ENCODE measurements around the gene SLC50A1.
A peak's percentile ranks its signal among the peaks of the same experiment; 100 is the strongest.

SLC50A1 gene, protein sequence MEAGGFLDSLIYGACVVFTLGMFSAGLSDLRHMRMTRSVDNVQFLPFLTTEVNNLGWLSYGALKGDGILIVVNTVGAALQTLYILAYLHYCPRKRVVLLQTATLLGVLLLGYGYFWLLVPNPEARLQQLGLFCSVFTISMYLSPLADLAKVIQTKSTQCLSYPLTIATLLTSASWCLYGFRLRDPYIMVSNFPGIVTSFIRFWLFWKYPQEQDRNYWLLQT

DNA sequence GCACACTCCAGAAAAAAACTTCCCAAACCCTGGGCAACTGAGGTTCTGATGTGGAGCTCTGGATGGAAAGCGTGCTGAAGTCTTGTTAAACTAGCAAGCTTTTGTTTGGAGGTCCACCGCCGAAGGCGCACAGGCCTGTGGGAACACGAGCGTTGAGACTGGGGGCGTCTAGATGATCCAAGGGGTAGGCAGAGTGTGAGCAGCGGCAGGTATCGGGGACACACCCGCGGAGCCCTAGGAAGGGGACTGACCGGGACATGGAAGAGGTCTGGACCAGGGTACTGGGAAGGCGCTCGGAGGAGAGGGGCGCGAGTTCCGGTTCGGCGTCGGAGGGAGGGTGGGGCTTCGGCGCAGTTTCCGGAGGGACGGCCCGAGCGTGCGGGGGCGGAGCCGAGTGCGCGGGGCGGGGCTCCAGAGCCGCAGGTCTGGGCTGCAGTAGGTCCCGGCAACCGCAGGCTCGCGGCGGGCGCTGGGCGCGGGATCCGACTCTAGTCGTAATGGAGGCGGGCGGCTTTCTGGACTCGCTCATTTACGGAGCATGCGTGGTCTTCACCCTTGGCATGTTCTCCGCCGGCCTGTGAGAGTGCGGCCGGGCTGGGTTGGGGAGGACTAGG, at the start of gene SLC50A1:
SLC50A1 (plus strand) TSS at position 438 of the 614 bp plus-strand sequence; CDS start at position 498, 60 bp downstream.
- DNase-seq: peak; percentile 78 to 91

DNA sequence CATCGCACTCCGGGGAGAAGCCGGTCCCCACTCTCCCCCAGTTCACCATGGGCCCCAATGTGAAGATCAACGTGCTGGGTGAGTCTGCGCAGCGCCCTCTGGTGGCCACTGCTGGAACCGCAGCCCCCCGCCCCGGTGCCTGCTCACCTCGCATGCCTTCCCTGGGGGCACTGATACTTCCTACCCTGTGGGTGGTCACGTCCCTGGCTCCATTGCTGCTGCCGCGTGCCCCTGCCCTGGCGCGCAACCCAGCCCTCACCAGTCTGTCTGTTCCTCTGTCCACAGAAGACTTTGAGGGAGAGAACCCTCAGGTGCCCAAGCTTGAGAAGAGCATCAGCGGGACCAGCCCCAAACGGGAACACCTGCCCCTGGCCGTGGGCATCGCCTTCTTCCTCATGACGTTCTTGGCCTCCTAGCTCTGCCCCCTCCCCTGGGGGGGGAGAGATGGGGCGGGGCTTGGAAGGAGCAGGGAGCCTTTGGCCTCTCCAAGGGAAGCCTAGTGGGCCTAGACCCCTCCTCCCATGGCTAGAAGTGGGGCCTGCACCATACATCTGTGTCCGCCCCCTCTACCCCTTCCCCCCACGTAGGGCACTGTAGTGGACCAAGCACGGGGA, 49.4 kb upstream of the SLC50A1 start:
- DNase-seq: peak; percentile 52 to 62

DNA sequence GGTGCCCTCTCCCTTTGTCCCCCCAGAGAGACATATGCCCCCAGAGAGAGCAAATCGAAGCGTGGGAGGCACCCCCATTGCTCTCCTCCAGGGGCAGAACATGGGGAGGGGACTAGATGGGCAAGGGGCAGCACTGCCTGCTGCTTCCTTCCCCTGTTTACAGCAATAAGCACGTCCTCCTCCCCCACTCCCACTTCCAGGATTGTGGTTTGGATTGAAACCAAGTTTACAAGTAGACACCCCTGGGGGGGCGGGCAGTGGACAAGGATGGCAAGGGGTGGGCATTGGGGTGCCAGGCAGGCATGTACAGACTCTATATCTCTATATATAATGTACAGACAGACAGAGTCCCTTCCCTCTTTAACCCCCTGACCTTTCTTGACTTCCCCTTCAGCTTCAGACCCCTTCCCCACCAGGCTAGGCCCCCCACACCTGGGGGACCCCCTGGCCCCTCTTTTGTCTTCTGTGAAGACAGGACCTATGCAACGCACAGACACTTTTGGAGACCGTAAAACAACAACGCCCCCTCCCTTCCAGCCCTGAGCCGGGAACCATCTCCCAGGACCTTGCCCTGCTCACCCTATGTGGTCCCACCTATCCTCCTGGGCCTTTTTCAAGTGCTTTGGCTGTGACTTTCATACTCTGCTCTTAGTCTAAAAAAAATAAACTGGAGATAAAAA, 48.7 kb upstream of the SLC50A1 start:
- DNase-seq: no peak

DNA sequence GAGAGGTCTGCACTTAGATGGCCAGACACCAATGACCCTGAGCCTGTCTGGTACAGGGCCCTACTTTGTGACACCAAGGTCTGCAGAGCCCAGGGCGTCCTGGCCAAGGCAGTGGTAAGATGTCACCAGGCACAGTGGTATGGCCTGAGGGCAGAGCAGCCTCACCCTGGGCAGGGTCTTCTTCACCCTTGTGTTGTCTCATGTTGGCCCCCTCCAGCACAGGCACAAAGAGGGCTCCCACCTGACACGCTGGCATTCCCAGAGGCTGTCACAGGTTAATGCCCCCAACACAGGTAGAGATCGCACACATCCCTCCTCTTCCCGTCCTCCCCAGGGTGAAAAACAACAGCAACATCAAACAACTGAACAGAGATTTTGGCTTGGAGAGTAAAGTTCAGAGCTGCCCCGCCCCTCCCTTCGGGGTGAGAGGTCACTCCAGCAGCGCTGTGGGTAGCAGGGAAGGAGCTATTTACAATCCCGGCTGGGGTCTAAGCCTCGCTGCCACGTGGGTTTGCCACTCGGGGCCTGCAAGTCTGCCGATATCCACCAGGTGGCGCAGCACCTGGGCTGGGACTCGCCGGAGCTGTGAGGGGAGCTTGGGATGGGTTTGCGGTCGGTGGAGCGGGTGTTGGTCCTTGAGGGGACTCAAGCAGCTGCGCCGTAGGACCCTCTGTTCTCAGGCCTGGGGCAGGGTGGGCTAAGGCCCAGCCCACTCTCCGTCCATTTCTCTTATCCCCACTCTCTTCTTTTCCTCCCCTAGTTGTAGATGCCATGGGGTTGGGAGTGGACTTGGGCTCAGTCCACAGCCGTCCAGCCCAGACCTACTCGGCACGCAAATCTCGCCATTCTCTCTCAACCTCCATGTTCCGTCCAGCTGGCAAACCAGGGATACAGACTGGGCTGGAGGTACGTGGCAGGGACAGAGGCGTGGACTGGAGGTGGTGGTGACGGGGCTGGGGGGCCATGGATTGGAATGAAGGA, 44.3 kb upstream of the SLC50A1 start:
- DNase-seq: peak; percentile 28 to 51

DNA sequence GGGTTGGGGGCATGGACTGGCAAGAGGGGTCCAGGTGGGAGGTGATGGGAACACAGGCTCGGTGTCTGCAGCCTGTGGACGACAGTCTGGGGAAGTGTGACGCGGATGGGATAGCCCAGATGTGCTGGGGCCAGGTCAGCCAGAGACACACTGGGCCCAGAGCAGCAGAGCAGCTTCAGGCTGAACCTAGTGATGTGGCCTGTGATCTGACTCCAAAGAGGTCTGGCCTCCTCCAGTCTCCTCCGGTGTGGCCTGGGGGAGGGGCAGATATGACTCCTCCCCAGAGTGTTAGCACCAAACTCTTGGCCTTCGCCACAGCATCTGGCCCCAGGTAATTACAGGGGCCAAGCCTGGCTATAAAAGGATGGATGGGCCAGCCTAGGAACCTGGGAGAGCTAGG, 43.5 kb upstream of the SLC50A1 start:
- no peak for DNase-seq

DNA sequence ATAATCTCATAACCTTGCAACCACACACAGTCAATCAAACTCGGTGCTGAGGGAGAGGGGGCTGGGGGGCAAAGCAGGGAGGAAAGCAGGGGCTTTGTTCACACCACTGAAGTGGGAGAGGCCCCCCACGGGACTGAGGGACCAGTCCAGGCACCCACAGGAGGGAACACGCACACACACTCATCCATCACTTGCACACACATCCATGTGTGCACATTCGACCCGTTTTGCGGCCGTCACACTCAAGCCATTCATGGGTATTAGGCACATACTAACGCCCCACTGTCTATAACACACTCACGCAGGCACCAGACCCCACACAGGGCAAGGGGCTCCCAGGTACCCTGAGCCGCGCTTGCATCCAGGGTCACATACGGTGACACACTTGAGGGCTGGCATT, 43.0 kb upstream of the SLC50A1 start:
- no peak for DNase-seq

DNA sequence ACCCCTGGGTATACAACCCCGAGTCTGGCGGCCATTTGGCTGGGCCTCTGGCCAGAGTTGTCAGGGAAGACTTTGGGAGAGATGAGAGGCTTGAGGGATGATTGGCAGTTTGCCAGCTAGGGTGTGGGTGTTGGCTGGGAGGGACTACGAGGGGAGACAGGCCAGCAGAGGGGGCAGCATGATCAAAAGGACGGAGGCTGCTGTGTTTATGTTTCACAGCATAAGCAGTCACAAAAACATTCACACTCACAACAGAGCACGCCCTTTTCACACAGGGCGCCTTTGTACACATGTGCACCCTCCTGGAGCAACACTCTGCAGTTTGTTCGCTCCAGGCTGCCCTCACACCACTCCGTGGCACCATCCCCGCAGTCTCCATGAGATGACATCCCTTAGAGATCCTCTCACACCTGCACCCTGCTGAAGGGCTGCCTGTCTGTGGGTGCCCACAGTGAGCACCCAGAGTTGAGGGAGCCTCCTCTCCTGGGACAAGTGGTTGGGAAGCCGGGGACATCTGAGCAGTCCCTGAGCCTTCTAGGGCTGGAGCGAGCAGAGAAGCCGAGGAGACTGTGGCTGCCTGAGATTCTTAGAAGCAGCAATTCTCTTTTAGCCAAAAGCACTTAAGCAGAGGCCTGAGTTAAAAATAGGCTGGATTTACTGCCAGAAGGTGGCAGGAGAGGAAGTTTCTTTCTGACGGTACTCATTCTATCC, 41.6 kb upstream of the SLC50A1 start:
- peak in 1 of 2 donors; percentile 45 for DNase-seq

DNA sequence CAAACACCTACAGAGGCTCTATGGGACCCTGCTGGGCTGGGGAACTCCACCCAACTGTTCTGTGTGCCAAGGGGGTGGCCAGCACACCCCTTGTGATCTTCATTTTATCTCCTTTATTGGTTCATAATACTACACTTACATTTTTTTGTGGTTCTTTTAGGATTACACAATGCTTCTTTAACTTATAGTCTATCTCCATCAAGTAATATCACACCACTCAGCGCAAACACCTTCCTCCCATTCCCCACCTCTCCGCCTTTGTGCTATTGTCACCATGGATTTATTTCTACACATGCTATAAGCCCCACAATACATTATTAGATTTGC, 41.1 kb upstream of the SLC50A1 start:
- DNase-seq: no peak

DNA sequence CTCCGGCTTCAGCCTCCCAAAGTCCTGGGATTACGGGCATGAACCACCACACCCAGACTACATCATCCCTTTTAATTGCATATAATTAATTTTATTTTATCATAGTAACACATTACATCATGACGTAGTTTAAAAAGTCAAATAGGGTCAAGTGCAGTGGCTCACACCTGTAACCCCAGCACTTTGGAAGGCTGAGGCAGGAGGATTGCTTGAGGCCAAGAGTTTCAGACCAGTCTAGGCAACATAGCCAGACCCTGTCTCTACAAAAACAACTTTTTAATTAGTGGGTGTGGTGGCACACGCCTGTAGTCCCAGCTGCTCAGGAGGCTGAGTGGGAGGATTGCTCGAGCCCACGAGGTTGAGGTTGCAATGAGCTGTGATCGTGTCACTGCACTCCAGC, 36.3 kb upstream of the SLC50A1 start:
- DNase-seq: no peak

DNA sequence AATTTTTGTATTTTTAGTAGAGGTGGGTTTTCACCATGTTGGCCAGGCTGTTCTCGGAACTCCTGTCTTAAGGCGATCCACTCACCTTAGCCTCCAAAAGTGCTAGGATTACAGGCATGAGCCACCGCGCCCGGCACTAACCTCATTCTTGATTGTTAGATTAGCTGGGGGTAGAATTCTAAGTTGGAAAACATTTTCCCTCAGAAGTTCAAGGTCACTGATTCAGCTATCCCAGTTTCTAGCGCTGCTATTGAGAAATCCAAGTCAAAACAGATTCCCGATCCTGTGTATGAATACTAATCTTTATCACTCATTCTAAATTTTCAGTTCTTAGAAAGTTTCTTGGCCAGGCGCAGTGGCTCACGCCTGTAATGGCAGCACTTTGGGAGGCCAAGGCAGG, 32.3 kb upstream of the SLC50A1 start:
- no peak for DNase-seq

DNA sequence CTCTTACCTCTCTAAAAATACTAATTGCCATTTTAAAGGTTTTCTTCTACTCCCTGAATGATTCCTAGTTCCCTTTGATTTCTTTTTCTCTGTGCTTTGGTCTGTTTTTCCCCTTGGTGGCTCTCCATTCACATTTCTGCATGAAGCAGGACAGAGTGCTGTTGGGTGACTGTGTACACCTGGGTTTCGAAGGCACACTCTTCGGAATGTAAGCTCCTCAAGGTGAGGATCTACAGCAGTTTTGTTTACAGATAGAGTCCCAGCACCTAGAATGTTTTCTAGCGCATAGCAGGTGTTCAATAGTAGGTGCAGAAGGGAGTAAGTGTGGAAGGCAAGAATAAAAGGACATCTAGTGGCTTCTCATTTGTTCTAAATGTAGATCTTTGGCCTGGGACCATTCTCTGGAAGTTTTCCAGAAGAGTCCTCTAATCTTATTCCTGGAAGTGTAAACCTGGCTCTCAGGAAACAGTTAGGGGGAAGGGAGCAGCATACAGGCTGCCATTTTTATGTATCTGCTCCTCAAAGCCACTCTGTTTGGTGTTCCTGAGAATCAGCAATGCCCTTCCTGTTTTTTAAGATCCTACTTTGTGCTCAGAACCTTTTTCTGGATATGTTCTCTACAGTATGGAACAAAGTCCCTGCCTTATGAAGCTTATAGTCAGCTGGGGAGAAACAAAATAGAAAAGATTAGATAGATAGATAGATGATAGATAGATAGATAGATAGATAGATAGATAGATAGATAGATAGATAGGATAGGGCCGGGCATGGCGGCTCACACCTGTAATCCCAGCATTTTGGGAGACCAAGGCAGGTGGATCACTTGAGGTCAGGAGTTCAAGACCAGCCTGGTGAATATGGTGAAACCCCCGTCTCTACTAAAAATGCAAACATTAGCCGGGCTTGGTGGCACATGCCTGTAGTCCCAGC, 30.8 kb upstream of the SLC50A1 start:
- no peak for DNase-seq

DNA sequence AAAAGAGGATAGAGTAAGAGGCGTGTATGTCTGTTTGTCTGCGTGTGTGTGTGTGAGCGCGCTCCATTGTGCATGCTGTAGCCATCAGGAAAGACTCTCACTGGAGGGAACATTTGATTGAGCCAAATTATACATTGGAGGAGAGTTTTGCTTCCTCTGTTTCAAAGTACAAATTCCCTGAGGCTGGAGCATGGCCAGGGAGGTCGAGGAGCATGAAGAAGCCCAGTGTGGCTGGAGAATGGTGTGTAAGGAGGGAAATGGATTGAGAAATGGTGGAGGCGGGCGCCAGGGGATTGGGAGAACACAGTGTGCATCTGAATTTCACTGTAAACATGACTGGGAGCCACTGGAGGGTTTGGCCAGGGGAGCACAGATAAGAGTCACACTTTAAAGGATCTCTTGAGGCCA, 30.0 kb upstream of the SLC50A1 start:
- DNase-seq: no peak

DNA sequence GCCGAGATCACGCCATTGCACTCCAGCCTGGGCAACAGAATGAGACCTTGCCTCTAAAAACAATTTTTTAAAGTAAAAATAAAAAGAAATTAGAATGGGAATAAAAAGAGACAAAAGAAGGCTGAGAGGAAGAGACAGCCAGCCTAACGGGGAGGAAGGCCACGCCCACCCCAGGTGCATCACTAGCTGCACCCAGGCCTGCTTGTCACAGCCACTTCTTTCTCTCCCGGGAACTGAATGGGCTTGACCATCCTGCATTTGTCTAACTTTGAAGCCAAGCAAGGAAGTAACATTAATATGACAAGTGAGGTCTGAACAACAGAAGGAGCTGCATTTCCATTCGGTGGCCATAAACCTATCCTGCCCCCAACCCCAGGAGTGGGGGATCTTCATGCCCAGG, 28.8 kb upstream of the SLC50A1 start:
- no peak for DNase-seq

DNA sequence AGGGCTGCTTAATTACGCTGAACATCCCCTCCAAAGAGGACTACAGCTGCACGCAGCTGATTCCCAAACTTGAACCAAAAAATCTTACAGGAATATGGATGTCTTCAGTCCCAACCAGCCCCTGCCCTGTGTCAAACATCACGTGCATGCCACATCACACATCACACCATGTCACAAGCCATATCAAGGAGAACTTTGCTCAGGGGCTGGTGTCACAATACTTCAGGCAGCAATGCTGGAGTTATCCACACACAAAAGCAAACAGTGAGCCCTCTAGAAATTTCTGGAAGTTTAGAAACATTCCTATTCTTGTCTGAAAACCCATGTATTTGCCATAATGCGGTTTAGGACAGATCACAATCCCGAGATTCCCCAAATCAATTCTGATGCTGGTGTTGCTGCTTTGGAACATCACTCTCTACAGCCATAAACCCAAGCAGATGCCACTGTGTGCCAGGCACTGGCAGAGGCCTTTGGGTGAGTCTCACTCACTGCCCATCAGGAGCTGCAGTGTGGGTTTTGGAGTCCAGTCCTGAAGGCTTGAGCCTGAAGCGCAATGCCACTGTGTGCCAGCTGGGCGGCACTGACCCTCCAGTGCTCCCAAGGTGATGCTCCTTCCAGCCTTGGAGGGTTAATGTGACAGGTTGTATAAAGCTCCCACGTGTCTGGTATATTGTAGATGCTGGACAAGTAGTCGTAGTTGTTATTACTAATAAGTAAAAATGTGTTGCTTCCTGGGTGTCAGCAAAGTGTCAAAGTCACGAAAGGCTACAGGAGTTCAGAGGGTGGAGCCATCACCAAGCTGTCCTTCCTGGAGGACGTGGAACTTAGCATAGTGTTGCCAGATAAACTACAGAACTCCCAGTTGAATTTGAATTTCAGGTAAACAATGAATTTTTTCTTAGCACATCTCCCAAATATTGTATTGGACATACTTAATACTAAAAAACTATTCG, 28.1 kb upstream of the SLC50A1 start:
- no peak for DNase-seq

DNA sequence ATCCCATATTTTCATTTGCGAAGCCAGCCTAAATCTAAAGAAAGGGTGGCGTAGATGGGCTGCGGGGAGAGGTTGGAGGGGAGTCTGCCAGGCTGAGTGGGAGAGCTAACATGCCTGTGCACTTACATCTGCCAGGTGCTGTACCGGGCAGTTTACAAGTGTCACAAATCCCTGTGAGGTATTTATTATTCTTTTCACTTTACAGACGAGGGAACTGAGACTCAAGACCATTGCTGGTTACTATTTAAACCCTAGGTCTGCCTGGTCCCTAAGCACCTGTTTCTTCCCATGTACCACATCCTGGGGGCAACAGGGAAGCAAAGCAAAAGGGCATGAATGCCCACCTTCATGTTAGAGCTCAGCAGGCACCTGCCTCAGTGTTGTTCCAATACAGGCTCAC, 27.4 kb upstream of the SLC50A1 start:
- no peak for DNase-seq

DNA sequence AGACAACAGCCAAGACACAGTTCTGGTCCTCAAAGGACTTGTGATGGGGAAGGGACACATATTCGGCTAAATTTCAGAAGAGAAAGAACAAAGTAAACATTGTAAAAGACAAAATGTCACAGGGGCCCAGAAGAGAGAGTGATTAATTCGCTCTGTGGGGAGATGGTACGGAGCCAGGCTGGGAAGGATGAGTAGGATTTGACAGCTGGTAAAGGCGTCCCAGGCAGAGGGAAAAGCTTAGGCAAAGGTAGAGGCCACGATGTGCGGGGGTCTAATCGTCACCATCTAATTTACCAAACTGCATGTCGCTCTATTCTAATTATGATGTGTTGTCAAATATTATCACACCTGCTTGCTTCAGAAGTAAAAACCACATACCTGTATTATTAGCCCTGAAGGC, 25.3 kb upstream of the SLC50A1 start:
- DNase-seq: no peak

DNA sequence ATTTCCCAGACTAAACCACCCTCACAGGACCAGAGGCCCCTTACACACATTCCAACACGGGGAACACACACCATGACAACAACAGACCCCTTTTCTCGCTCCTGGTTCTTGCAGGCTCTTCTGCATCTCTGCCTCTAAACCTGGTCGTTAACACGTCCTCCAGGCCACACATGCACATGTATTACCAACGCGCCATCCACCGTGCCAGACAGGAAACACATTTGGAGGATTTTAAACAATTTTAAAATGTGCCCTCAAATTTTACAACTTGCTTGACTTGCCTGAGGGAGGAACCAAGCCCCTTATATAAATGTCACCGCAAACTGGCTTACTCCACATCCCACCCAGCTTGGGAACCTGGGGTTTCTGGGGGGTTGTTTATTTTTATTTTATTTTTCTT, 24.8 kb upstream of the SLC50A1 start:
- DNase-seq: peak in 1 of 2 donors; percentile 8

DNA sequence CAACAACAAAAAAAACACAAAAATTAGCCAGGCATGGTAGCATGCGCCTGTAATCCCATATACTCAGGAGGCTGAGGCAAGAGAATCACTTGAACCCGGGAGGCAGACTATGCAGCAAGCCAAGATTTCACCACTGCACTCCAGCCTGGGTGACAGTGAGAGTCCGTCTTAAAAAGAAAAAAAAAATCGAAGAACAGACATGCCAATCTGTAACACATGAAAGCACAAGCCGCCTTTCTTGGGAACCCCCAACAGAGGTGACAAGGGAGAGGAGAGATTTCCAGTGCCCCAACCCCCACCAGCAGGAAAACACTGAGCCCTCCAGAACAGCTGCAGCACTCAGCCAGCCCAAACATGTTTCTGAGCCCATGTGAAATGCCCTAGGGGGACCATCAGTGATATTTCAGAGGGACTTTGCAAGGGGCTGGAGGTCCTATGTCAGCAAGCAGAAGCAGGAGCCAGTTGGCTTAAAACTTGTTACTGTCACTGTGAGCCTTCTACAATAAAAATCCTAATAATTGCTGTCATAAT, 22.1 kb upstream of the SLC50A1 start:
- DNase-seq: no peak

DNA sequence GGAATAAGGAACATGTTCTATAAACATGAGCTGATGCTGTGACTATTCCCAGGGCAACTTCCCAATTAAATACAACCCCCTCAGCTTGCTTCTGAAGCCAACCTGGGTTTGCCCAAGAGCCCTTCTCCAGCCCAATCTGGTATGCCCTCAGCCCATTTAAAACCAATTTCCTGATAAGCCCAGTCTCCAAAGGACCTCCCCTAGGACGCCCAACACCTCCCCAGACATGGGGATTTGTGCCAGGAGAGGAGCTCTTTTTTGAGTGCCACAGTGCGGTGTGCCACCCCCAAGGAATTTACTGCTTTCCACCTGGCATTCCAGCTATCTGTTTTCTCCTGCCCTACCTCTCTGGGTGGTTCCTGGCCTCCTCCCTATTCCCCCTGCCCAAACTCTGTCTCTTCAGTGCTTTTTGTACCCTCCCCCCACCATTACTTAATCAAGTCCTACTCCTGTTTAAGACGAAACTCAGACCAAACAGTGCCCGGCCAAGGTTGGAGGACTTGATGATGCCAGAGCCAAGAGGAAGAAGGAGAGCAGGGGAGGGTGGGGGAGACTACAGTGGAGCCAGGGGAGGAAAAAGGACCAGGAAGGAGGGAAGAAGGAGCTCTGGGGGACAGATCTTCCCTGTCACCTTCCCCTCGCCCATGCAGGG, 19.4 kb upstream of the SLC50A1 start:
- no peak for DNase-seq
